Ovary (tissue), 3 donors: ENCODE data around the gene DTX1.

Experiments used
- EP300 ChIP-seq: sonication (generic); formaldehyde crosslinking; IDR thresholded peaks from one replicate; pipeline ENCODE4 v1.6.1; 2017; ENCODE audit warnings: antibody characterized with exemption
- POLR2A ChIP-seq: fragments of 450-650 bp; IDR thresholded peaks from one replicate; pipeline ENCODE4 v1.6.1; 2017; ENCODE audit warnings: antibody characterized with exemption, mild to moderate bottlenecking, moderate library complexity
- TF ChIP-seq, protein P1 (sequence below), 3 donors: fragments of 450-650 bp in 2 of 3; fragments of 200-600 bp in 1 of 3; IDR thresholded peaks; one replicate each; pipeline versions ENCODE4 v1.5.1 to v1.8.0; 2016 to 2022; ENCODE audit warnings: antibody characterized with exemption in 3 of 3, mild to moderate bottlenecking in 1 of 3
- donor health status: DM: no; HTN: no; CAD: no.

DNA sequence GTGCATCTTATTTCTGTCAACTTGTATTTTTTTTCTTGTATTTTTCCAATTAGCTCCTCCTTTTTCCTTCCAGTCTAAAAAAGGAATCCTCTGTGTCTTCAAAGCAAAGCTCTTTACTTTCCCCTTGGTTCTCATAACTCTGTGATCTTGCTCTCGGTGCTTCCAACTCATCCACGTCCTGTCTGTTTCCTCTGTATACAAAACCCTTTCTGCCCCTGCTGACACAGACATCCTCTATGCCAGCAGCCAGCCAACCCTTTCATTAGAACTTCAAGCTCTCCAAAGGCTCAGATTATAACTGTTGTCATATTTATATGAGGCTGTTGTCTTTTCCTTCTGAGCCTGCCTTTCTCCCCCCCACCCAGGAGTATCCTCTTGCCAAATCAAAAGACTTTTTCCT is 45.8 kb upstream of the DTX1 start:
- TF ChIP-seq, protein P1, sequence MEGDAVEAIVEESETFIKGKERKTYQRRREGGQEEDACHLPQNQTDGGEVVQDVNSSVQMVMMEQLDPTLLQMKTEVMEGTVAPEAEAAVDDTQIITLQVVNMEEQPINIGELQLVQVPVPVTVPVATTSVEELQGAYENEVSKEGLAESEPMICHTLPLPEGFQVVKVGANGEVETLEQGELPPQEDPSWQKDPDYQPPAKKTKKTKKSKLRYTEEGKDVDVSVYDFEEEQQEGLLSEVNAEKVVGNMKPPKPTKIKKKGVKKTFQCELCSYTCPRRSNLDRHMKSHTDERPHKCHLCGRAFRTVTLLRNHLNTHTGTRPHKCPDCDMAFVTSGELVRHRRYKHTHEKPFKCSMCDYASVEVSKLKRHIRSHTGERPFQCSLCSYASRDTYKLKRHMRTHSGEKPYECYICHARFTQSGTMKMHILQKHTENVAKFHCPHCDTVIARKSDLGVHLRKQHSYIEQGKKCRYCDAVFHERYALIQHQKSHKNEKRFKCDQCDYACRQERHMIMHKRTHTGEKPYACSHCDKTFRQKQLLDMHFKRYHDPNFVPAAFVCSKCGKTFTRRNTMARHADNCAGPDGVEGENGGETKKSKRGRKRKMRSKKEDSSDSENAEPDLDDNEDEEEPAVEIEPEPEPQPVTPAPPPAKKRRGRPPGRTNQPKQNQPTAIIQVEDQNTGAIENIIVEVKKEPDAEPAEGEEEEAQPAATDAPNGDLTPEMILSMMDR (IDR thresholded peaks at IDR 0.05) = no peak
- TF ChIP-seq POLR2A = no peak
- TF ChIP-seq EP300 = no peak
